Measurements from ENCODE around the gene AICDA. TPM values are rescaled to one million over a fixed set of nuclear protein-coding genes. Genes with fewer than 3 reads are reported as not detected.
"Not testable (repeated sequence)": the region's sequence is repeated elsewhere in the genome, so short reads cannot be mapped to it uniquely, and the experiment has no call there.

The AICDA gene
- total RNA-seq, 4 donors from 2014 or later = not detected

GRCh38 chr12:8628731-8629130 is 16.1 kb upstream of the AICDA start:
- 64 to 80% methylated on average over 3 of the region's 3 CpGs for WGBS, 2 donors
- H3K4me3 ChIP-seq (ENCODE audit: low read depth, poor library complexity, severe bottlenecking) = no peak overlapping the region
- no peak for TF ChIP-seq CTCF (IDR thresholded peaks at IDR 0.05)
- TF ChIP-seq POLR2A (IDR thresholded peaks at IDR 0.05) = no peak
- DNase-seq (ENCODE audit: low spot score in 2 of 2) = no peak
- intact Hi-C loops (cut with DNase I; ENCODE audit: low total_unique reads) = no loop called here

DNA sequence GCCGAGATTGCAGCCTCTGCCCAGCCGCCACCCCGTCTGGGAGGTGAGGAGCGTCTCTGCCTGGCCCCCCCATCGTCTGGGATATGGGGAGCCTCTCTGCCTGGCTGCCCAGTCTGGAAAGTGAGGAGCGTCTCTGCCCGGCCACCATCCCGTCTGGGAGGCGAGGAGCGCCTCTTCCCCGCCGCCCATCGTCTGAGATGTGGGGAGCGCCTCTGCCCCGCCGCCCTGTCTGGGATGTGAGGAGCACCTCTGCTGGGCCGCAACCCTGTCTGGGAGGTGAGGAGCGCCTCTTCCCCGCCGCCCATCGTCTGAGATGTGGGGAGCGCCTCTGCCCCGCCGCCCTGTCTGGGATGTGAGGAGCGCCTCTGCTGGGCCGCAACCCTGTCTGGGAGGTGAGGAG is 12.1 kb upstream of the AICDA start:
- H3K4me3 ChIP-seq (ENCODE audit: low read depth, poor library complexity, severe bottlenecking); DNase-seq (ENCODE audit: low spot score in 2 of 2); intact Hi-C loops (cut with DNase I; ENCODE audit: low total_unique reads): not testable (repeated sequence)
- 97 to 100% methylated on average over 4 to 21 of the region's 26 CpGs for WGBS, 2 donors

DNA sequence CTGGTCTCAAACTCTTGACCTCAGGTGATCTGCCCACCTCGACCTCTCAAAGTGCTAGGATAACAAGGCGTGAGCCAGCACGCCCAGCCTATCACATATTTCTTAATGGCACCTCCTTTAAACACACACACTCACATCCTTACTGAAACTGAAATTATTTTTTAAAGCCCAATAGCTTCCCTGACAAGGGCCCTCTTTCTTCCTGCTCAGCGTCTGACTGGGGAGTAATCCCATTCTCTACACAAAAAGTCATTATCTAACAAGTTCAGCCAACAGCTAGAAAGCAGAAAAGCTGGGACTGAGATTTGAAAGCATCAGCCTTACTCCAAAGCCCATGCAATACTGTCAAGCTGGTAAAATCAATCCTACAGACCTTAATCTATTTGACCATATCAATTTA is 10.0 kb upstream of the AICDA start:
- no peak overlapping the region for H3K4me3 ChIP-seq (ENCODE audit: low read depth, poor library complexity, severe bottlenecking)
- 70 to 72% methylated on average over 4 of the region's 4 CpGs for WGBS, 2 donors
- TF ChIP-seq CTCF (IDR thresholded peaks at IDR 0.05) (no peak), POLR2A (IDR thresholded peaks at IDR 0.05) (no peak)
- intact Hi-C loops (cut with DNase I; ENCODE audit: low total_unique reads) = no loop called here
- peak in 1 of 2 donors; percentile 31 for DNase-seq (ENCODE audit: low spot score in 2 of 2)

DNA sequence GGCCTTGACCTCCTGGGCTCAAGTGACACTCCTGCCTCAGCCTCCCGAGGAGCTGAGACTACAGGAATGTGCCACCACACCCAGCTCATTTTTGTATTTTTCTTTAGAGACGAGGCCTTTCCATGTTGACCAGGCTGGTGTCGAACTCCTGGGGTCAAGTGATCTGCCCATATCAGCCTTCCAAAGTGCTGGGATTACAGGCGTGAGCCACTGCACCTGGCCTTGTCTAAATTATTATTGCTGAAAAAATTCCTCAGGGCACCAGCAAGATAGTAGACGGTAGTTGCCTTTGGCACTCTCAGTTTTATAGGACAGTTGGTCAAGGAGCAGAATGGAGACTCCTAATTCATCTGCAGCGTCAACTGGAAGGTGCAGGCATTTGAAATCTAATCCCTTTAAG is 2.5 kb upstream of the AICDA start:
- no peak for DNase-seq (ENCODE audit: low spot score in 2 of 2)
- 84% methylated on average over 6 of the region's 6 CpGs for WGBS, 2 donors
- intact Hi-C loops (cut with DNase I; ENCODE audit: low total_unique reads) = no loop called here
- TF ChIP-seq CTCF (IDR thresholded peaks at IDR 0.05) (no peak), POLR2A (IDR thresholded peaks at IDR 0.05) (no peak)
- no peak overlapping the region for H3K4me3 ChIP-seq (ENCODE audit: low read depth, poor library complexity, severe bottlenecking)

DNA sequence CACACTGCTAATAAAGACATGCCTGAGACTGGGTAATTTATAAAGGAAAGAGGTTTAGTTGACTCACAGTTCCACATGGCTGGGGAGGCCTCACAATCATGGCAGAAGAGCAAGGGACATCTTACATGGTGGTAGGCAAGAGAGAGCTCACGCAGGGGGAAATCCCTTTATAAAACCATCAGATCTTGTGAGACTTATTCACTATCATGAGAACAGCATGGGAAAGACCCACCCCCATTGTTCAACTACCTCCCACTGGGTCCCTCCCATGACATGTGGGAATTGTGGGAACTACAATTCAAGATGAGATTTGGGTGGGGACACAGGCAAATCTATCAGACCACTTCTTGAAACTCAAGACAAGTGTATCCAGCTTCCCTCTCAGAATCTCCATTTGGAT is 1.2 kb upstream of the AICDA start:
- DNase-seq (ENCODE audit: low spot score in 2 of 2); H3K4me3 ChIP-seq (ENCODE audit: low read depth, poor library complexity, severe bottlenecking); intact Hi-C loops (cut with DNase I; ENCODE audit: low total_unique reads): not testable (repeated sequence)
- 37 to 100% methylated on average over 1 of the region's 1 CpG for WGBS, 2 donors

- intact Hi-C loops (cut with DNase I; ENCODE audit: low total_unique reads) = no loop called here
- DNase-seq (ENCODE audit: low spot score in 2 of 2) = no peak
- H3K4me3 ChIP-seq (ENCODE audit: low read depth, poor library complexity, severe bottlenecking) = no peak overlapping the region
- no peak for TF ChIP-seq POLR2A (IDR thresholded peaks at IDR 0.05)
- no peak for TF ChIP-seq CTCF (IDR thresholded peaks at IDR 0.05)
- WGBS, 2 donors = 15 to 17% methylated on average over 5 of the region's 5 CpGs
Observed at GRCh38 chr12:8609061-8609570, 3.5 kb downstream of the AICDA start.

GRCh38 chr12:8606890-8607289 is 5.8 kb downstream of the AICDA start:
- TF ChIP-seq POLR2A (IDR thresholded peaks at IDR 0.05) (no peak), CTCF (IDR thresholded peaks at IDR 0.05) (no peak)
- intact Hi-C loops (cut with DNase I; ENCODE audit: low total_unique reads) = no loop called here
- DNase-seq (ENCODE audit: low spot score in 2 of 2) = no peak
- H3K4me3 ChIP-seq (ENCODE audit: low read depth, poor library complexity, severe bottlenecking) = no peak overlapping the region
- WGBS, 2 donors = 92 to 94% methylated on average over 6 of the region's 6 CpGs
